WI38 (cell line): ENCODE measurements around the gene SOBP.
"Not testable (repeated sequence)": the region's sequence is repeated elsewhere in the genome, so short reads cannot be mapped to it uniquely, and the experiment has no call there.

Source experiments
- H3K4me3 ChIP-seq: 2 replicates; pipeline ENCODE4 v1.5.1; 2011; ENCODE audit warnings: low read depth, mild to moderate bottlenecking, control low read depth, low read length
- CTCF ChIP-seq: IDR thresholded peaks from 2 replicates; pipeline ENCODE4 v1.5.1; 2012; ENCODE audit warnings: low read depth, mild to moderate bottlenecking, control low read depth, low read length

The SOBP gene

DNA sequence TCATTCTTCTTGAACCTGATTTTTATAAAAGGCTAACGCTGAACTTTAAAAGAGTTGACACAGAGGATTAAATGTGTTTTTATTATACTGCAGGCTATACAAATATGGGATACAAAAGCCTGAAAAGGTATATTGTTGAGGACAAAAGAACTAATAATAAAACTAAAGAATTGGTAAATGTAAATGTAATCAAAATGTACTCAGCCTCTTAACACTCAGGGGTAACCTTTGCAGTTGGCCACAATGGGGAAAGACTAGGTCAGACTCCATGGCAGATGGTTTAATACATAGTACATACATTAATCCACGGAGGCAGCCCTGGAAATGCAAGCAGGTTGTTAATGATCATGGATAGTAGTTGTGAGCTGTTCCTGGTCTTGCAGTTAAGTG lies 57.5 kb downstream of the SOBP start:
- no peak overlapping the region for H3K4me3 ChIP-seq
- no peak for TF ChIP-seq CTCF

DNA sequence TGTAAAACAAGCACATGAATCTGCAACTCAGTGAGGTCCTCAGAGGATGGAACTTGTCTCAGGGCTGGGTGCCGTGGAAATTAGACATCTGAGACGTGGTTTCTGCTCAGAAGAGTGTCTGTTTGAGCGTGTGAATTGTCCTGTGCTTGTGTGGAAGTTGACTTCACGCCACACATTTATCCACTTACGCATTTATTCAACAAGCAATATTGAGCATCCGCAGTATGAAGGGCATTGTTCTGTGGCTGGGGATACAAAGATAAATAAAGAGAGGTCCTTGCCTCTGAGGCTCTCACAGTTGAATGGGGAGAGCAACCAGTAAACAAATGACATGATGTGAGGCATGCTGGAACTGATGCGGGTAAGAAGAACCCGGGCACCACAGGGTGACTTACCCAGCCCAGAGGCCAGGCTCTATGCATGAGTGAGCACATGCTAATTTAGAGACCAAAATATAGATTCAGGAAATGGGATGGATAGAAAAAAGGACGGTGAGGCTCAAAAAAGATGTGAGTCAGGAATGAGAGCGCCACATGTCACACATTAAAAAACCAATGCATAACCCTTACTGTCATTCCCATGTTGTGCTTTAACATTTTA lies 60.4 kb downstream of the SOBP start:
- no peak overlapping the region for H3K4me3 ChIP-seq
- TF ChIP-seq CTCF: no peak

- H3K4me3 ChIP-seq: no peak overlapping the region
- no peak for TF ChIP-seq CTCF
Observed at GRCh38 chr6:107550906-107551305, 61.0 kb downstream of the SOBP start.

DNA sequence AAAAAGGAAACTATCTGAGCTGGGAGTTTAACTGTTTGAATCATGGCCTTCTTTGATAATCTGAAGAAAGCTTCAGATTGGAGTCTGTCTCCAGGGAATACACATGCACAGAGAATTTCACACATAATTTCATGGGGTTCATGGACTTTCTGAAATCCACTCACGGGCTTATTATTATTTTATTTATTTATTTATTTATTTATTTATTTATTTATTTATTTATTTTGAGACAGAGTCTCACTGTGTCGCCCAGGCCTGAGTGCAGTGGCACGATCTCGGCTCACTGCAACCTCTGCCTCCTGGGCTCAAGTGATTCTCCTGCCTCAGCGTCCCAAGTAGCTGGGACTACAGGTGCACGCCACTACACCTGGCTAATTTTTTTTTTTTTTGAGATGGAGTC lies 63.2 kb downstream of the SOBP start:
- H3K4me3 ChIP-seq: not testable (repeated sequence)

GRCh38 chr6:107554326-107554725 lies 64.4 kb downstream of the SOBP start:
- no peak overlapping the region for H3K4me3 ChIP-seq
- TF ChIP-seq CTCF: no peak

- no peak for TF ChIP-seq CTCF
- no peak overlapping the region for H3K4me3 ChIP-seq
Observed at GRCh38 chr6:107554918-107555317, 65.0 kb downstream of the SOBP start.

DNA sequence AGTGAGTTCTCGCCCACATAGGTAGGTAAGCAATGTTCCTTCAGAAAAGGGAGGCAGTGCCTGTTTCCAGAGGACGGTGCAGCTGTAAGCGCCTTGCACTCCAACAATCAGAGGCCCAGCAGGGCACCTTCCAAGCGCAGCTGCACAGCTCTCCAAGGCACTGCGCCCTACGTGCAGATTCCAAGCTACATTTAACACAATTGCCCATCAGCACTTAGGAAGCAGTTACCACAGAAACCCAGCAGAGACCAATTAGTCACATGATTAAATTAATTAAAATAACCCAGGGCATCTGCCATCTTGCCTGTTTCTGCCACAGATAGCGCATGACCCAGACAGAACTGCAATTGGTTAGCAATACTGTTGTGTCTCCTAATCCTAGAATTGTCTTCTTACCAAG lies 65.5 kb downstream of the SOBP start:
- TF ChIP-seq CTCF: no peak
- H3K4me3 ChIP-seq: no peak overlapping the region

GRCh38 chr6:107556082-107556481 lies 66.2 kb downstream of the SOBP start:
- no peak for TF ChIP-seq CTCF

More at GRCh38 chr6:107556082-107556481, 66.2 kb downstream of the SOBP start:
- H3K4me3 ChIP-seq: no peak overlapping the region
